Stimulated activated CD4-positive, alpha-beta T cell treated with anti-CD3 and anti-CD28 coated beads, Interleukin-4, amount 100 ng/mL, for 4 hours (primary cell): Measurements from ENCODE around the gene ZNF775.

Source experiments
- DNase-seq, 2 experiments: peaks; one replicate each; pipeline ENCODE4 v3.0.0-alpha.2; 2020

Gene ZNF775

GRCh38 chr7:150444674-150445365 is 65.7 kb downstream of the ZNF775 start:
- no peak for DNase-seq

GRCh38 chr7:150446288-150446938 is 67.3 kb downstream of the ZNF775 start:
- no peak for DNase-seq
